ENCODE results near the gene CAMK2D.

The CAMK2D gene

DNA sequence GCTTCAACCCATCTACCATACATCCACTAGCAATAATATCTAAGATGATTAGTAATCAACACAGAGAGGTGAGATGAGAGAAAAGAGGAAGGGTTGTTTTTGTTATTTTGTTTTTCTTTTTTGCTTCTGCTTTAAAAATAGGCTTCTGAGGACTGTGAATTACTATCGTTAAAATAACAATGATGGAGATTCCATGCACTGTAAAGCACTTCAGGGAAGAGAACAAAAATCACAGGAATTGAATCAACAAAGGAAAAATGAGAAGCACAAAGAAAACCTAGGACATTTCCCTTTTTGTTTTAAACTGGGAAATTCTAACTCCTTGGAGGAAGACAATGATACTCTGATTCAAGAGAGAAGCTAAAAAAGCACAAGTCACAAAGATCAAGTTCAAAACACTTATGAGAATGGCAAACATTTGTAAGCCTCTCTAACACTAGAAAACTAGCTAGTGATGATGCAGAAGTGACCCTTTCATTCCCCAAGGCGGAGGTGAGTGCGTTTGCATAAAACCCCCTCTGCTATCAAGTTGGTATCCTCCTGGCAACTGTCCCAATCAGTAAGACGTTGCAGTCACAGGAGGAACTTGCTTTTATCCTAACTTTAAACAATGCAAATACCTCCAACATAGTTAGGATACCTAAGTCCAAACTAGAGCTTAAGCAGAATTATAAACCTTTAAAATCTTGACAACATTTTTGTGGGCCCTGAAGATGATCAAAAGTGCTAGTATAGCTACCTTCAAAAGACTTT lies 308.5 kb downstream of the CAMK2D start:
- no peak overlapping the region for H3K4me3 Mint-ChIP-seq
- H3K9me3 Mint-ChIP-seq = no peaks in the 10 kb centered on the region
- peaks cover 28% of the 10 kb centered on the region for H3K36me3 Mint-ChIP-seq
- peaks cover 18% of the 10 kb centered on the region for H3K4me1 Mint-ChIP-seq
- H3K27ac Mint-ChIP-seq = peak overlapping the region; percentile 76
- no peaks in the 10 kb centered on the region for H3K27me3 Mint-ChIP-seq

DNA sequence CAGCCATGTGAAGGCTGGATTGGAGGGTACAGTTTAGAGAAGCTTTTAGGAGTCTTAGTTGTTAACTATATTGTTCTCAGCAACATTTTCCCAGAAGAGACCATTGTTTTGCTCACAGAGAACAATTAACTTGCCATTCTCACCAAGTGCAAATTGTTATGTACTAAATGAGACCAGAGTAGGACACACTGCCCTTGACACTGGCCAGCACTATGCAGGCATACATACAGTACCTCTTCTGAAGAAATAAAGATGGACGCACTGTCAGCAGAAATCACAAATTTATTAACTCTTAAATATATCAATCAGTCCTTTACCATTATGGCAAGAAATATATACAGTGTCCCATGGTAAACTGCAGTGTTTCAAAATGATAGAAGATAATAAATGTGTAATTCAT lies 309.4 kb downstream of the CAMK2D start:
- H3K36me3 Mint-ChIP-seq = peaks cover 20% of the 10 kb centered on the region
- no peak overlapping the region for H3K4me3 Mint-ChIP-seq
- H3K9me3 Mint-ChIP-seq = no peaks in the 10 kb centered on the region
- no peaks in the 10 kb centered on the region for H3K27me3 Mint-ChIP-seq
- peaks cover 18% of the 10 kb centered on the region for H3K4me1 Mint-ChIP-seq
- H3K27ac Mint-ChIP-seq = no peak overlapping the region

DNA sequence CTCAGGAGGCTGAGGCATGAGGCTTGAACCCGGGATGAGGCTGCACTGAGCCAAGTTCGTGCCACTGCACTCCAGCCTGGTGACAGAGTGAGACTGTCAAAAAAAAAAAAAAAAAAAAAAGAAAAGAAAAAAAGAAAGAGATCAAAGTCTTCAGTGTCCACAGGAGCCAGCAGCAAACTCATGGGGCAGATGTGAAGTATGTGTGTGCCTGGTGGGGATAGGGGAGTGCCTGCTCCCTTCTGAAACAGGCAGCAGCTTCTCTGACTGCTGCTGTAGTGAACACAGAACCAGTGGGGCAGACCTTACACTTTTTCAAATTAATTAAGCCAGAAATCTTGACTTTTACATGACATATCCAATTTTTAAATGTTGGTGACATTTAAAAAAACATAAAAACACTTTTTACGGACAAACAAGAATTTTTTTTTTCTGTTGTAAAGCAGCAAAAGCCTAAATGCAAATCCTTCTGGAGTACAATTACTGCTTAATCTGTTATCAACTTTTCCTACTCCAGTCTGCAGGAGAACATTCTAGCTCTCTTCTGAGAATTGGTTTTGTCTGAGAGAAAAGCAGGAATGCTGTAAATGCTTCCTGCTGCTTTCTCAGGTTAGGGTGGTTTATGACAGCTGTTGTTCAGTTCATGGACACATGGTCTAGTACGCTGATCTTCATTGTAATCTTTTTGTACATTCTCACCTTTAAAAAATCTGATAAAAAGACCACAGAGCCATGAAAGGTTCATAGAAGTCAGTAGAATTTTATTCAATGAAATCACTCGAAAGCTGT lies 311.1 kb downstream of the CAMK2D start:
- H3K4me1 Mint-ChIP-seq = peaks cover 29% of the 10 kb centered on the region
- H3K4me3 Mint-ChIP-seq = no peak overlapping the region
- no peaks in the 10 kb centered on the region for H3K27me3 Mint-ChIP-seq
- H3K9me3 Mint-ChIP-seq = peaks cover 4% of the 10 kb centered on the region
- H3K27ac Mint-ChIP-seq = no peak overlapping the region
- peaks cover 14% of the 10 kb centered on the region for H3K36me3 Mint-ChIP-seq

DNA sequence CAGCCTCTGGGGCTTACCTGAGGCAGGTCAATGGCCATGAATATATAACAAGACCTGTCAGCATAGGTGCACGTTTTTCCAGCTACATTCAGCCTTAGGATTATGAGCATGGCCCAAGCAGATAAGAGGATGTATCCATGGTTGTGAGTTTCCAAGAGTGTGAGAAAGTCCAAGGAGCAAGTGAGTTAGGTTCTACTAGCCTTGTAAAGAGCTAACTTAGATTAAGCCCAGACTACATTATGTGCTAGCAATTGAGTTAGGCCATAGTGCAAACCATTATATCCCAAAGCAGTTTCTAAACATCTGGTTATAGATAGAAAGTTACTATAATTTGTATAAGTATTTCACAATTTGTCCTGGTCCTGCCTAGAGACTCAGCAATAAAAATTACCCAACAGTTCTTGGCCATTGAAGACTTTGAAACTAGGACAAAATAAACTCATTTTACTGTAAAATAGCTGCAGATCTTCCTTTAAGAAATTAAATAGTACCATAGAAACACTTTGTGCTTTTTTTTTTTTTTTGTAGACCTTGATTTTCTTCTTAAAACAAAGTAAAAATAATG lies 312.0 kb downstream of the CAMK2D start:
- Mint-ChIP-seq H3K27ac (no peak overlapping the region), H3K4me3 (no peak overlapping the region), H3K4me1 (peaks cover 38% of the 10 kb centered on the region), H3K9me3 (peaks cover 5% of the 10 kb centered on the region), H3K27me3 (no peaks in the 10 kb centered on the region), H3K36me3 (peaks cover 14% of the 10 kb centered on the region)

DNA sequence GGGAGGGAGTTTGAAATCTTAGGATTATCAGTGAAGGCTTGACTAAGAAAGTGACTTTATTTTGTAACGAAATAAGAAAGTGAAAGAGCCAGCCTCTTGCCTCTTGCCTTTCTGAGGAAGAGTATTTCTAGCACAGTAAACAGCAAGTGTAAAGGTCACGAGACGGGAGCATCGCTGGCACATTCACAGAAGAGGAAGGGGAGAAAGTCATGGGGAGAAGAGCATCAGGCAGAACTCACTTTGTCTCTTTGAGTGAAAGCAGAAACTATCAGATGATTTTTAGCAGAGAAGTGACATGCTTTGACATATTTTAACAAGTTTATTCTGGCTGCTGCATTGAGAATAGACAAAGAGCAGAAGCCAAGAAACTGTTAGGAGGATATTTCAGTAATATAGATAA lies 313.8 kb downstream of the CAMK2D start:
- H3K4me3 Mint-ChIP-seq = no peak overlapping the region
- peaks cover 34% of the 10 kb centered on the region for H3K4me1 Mint-ChIP-seq
- H3K36me3 Mint-ChIP-seq = peaks cover 7% of the 10 kb centered on the region
- H3K9me3 Mint-ChIP-seq = peaks cover 5% of the 10 kb centered on the region
- H3K27me3 Mint-ChIP-seq = no peaks in the 10 kb centered on the region
- H3K27ac Mint-ChIP-seq = no peak overlapping the region

DNA sequence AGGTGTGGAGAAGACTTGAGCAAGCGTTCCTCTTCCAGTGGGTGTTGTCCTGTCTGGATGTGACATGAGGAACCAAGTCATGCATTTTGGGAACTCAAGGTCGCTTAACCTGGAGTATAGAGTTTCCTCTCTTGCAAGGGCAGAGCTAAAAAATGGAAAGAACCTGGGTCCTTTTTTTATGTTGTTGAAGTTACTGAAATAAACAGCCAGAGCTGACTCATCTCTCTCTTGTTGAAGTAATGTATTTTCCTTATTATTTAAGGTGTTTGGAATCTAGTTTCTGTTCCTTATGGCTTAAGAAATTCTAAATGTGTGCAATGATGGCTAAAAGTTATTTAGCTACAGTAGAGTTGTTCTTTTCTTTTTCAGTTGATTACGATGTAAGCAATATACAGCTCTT lies 314.5 kb downstream of the CAMK2D start:
- Mint-ChIP-seq H3K36me3 (peaks cover 7% of the 10 kb centered on the region), H3K9me3 (peaks cover 5% of the 10 kb centered on the region), H3K4me1 (peaks cover 32% of the 10 kb centered on the region), H3K4me3 (no peak overlapping the region), H3K27me3 (no peaks in the 10 kb centered on the region), H3K27ac (no peak overlapping the region)

DNA sequence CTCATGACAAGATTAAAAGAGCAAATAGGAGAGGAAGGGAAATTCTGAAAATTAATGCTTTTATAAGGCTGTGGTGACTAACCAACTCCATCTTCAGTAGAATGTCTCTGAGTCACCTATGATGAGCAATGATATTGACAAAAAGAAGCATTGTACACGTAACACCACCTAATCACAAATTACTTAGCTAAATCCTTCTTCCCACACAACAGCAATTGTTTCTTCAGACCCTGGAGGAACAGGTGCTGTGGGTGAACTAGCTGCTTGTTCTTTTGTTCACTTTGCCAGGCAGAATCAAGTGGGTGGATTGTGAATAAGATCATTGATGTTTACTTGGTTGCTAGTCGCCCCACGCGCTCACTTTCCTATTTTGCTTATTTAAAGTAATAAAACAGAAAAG lies 315.5 kb downstream of the CAMK2D start:
- no peaks in the 10 kb centered on the region for H3K27me3 Mint-ChIP-seq
- H3K4me3 Mint-ChIP-seq = peak overlapping the region; percentile 74
- no peak overlapping the region for H3K27ac Mint-ChIP-seq
- H3K4me1 Mint-ChIP-seq = peaks cover 29% of the 10 kb centered on the region
- peaks cover 4% of the 10 kb centered on the region for H3K36me3 Mint-ChIP-seq
- H3K9me3 Mint-ChIP-seq = peaks cover 5% of the 10 kb centered on the region

DNA sequence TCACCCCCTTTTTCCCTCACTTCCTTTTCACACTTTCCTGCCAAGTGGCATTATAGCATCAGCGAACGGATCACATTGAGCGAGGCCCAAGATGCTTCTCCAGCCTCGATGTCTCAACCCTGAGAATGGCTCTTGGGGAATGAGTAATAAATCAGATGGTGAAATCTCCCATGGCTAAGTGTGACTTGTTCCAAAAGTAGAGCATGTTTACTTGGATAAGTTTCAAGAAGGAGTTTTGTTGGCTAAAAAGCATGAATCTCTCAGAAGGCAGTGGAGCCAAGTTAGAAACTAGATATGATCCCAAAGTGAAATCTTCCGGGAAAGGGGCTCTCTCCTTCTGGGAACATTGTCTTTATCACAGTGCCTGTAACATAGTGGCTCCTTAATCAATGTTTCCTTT lies 316.3 kb downstream of the CAMK2D start:
- no peaks in the 10 kb centered on the region for H3K27me3 Mint-ChIP-seq

DNA sequence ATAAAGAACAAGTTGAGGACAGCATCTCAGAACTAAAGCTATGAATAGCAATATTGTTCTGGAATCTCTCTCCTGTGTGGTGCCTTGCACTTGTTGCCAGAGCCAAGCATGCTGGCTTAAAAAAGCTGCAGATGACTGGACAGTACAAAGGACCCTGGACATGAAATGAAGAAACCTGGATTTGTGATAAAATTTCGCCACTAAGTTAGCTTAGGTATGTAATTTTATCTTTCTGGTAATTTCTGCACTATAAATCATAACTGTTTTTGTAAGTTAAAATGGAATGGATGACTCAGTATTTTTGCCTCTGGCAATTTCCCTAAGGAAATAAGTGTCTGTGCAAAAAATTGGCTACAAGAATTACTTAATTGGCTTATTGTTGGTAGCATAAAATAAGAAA lies 317.2 kb downstream of the CAMK2D start:
- H3K36me3 Mint-ChIP-seq = peaks cover 3% of the 10 kb centered on the region
- no peaks in the 10 kb centered on the region for H3K27me3 Mint-ChIP-seq
- H3K4me3 Mint-ChIP-seq = no peak overlapping the region
- H3K4me1 Mint-ChIP-seq = peaks cover 29% of the 10 kb centered on the region
- no peak overlapping the region for H3K27ac Mint-ChIP-seq
- peaks cover 5% of the 10 kb centered on the region for H3K9me3 Mint-ChIP-seq

More for the DNA sequence above, 316.3 kb downstream of the CAMK2D start:
- H3K27ac Mint-ChIP-seq = peak overlapping the region; percentile 82
- H3K36me3 Mint-ChIP-seq = peaks cover 4% of the 10 kb centered on the region
- peaks cover 5% of the 10 kb centered on the region for H3K9me3 Mint-ChIP-seq
- peak overlapping the region; percentile 74 for H3K4me3 Mint-ChIP-seq
- peaks cover 29% of the 10 kb centered on the region for H3K4me1 Mint-ChIP-seq

DNA sequence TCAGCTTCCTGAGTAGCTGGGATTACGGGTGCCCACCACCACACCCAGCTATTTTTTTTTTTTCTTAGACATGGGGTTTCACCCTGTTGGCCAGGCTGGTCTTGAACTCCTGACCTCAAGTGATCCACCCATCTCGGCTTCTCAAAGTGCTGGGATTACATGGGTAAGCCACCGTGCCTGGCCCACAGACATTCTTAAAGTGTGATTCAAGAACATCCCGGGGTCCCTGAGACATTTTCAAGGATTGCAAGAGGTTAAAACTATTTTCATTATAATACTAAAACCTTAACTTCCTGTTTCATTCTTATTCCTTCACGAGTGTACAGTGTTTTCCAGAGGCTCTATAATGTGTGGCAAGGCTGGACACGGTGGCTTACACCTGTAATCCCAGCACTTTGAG lies 318.7 kb downstream of the CAMK2D start:
- peaks cover 29% of the 10 kb centered on the region for H3K4me1 Mint-ChIP-seq
- H3K36me3 Mint-ChIP-seq = peaks cover 3% of the 10 kb centered on the region
- H3K9me3 Mint-ChIP-seq = peaks cover 5% of the 10 kb centered on the region
- H3K27me3 Mint-ChIP-seq = no peaks in the 10 kb centered on the region
- no peak overlapping the region for H3K27ac Mint-ChIP-seq
- H3K4me3 Mint-ChIP-seq = no peak overlapping the region

DNA sequence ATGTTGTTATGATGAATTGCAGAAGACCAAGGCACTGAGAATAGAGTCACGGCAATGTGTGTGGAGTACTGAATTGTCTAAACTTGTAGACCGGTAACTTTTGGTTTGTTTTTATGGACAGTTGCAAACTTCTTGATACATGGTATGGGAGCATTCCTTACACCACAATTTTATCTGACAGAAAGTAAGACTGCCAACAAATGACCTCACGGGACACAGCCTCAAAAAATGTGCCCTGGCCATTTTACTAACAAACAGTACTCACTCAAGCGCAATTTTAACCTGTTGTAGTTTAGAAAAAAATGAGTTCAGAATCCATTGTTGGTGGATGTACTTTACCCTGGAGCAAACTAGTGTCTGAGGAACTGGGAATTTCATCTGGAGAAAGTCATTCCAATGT lies 321.2 kb downstream of the CAMK2D start:
- Mint-ChIP-seq H3K27me3 (no peaks in the 10 kb centered on the region), H3K4me3 (no peak overlapping the region), H3K9me3 (no peaks in the 10 kb centered on the region), H3K27ac (no peak overlapping the region), H3K36me3 (no peaks in the 10 kb centered on the region), H3K4me1 (peaks cover 29% of the 10 kb centered on the region)

DNA sequence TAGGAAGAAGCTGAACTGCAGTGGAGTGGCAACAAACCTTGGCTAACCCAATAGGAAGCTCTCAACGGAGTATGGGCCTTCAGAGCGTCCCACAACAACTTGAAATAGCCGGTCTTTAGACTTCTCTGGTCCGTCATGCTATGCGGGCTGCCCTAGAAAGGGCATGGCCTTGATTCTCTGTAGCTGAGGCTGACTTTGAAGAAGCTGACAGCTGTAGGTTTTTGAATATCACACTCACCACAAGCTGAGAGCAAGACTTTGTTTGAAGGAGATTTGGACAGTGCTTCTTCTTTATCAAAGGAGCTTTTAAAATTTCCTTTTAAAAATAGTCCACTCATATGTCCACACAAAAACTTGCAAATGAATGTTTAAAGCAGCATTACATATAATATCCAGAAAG lies 322.9 kb downstream of the CAMK2D start:
- Mint-ChIP-seq H3K27ac (no peak overlapping the region), H3K4me3 (no peak overlapping the region), H3K36me3 (no peaks in the 10 kb centered on the region), H3K4me1 (peaks cover 14% of the 10 kb centered on the region), H3K9me3 (no peaks in the 10 kb centered on the region), H3K27me3 (no peaks in the 10 kb centered on the region)

DNA sequence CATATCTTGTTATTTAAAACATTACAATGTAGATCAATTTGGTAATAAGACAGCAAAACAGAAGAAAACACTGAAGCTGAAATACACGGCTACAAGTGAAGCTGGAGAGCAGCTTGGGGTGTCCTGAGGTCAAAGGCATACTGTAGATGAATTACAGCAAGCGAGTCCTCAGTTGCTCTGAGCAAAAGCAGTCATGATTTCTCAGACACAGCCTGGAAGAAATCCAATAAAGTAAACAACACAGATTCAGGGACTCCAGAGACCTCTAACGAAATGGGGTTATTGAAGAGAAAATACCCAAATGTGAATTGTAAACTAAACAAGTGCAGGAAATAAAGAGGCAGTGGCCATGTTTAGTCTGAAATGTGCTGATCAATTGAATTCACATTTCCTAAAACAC lies 324.4 kb downstream of the CAMK2D start:
- H3K36me3 Mint-ChIP-seq = no peaks in the 10 kb centered on the region
- no peak overlapping the region for H3K27ac Mint-ChIP-seq
- no peaks in the 10 kb centered on the region for H3K9me3 Mint-ChIP-seq
- H3K27me3 Mint-ChIP-seq = no peaks in the 10 kb centered on the region
- peaks cover 13% of the 10 kb centered on the region for H3K4me1 Mint-ChIP-seq
- no peak overlapping the region for H3K4me3 Mint-ChIP-seq

DNA sequence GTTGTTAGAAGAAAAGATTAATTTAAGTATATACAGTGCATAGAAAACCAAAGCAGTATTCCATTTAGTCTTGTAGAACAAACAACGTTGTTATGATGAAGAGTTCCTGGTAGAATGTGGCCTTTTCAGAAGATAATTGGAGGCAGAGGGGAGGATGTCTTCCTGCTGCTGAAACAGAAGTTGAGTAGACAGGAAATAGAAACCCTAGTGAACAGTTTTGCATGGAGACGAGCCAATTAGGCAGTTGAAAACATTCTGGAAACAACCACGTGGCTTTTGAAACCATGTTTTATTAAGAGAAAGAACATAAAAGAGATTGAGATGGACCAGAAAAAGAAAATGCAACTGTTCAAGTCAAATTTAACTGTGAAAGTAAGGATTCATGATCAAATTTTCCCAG lies 325.2 kb downstream of the CAMK2D start:
- Mint-ChIP-seq H3K4me3 (no peak overlapping the region), H3K36me3 (no peaks in the 10 kb centered on the region), H3K9me3 (no peaks in the 10 kb centered on the region), H3K27me3 (peaks cover 3% of the 10 kb centered on the region), H3K27ac (peak overlapping the region; percentile 52), H3K4me1 (peaks cover 13% of the 10 kb centered on the region)

DNA sequence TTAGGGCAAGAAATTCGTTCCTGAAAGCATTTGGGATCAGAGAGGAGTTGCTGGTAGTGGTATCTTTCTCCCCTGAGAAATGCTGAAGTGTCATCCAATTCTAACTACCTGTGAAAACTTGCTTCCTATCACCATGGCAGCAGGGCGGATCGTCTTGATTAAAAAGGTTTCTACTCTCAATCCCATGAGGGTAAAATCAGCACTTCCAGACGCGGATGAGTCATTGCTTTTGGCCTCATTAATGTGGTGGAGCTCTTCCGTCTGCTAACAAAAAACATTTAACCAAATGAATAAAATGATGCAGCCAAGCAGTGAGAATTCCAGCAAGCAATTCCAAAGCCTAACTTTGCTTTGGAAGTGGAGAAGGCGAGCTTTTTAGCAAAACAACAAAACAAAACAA lies 325.6 kb downstream of the CAMK2D start:
- Mint-ChIP-seq H3K36me3 (no peaks in the 10 kb centered on the region), H3K4me3 (no peak overlapping the region), H3K4me1 (peaks cover 13% of the 10 kb centered on the region), H3K27ac (no peak overlapping the region), H3K27me3 (peaks cover 3% of the 10 kb centered on the region), H3K9me3 (no peaks in the 10 kb centered on the region)

DNA sequence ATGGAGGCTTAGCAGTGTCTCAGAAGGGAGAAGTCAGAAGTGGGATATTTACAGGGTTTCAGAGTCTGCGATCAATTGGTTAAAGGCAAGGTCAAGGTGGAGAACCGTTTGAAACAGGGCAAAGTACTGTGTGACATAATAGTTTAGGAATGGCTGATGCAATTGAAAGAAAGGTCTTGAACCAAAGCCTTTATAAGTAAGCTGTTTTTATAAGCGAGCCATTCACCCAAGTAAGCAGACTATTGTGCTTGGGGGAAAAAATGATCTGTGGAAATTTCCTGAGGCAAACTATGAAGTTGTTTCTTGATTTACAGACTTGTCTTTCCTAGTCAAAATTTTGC lies 327.3 kb downstream of the CAMK2D start:
- peaks cover 2% of the 10 kb centered on the region for H3K9me3 Mint-ChIP-seq
- peaks cover 3% of the 10 kb centered on the region for H3K27me3 Mint-ChIP-seq
- peaks cover under 1% of the 10 kb centered on the region for H3K36me3 Mint-ChIP-seq
- H3K4me3 Mint-ChIP-seq = no peak overlapping the region
- no peak overlapping the region for H3K27ac Mint-ChIP-seq
- peaks cover 13% of the 10 kb centered on the region for H3K4me1 Mint-ChIP-seq

All from activated naive CD4-positive, alpha-beta T cell treated with anti-CD3 and anti-CD28 coated beads, Interleukin-2, amount 50 U/mL, for 24 hours (primary cell).